ENCODE measurements around the gene EFCAB12. TPM values are rescaled to one million over a fixed set of nuclear protein-coding genes. Genes with fewer than 3 reads are reported as not detected.

EFCAB12 gene
- total and polyA plus RNA-seq, 10 of the 15 experiments (the other 5 are each of a cell fraction or from before 2014, with no cell fraction given) = 0.02 to 0.85 (median 0.33) TPM

GRCh38 chr3:129470861-129471260 is 42.4 kb upstream of the EFCAB12 start:
- Histone ChIP-seq H3K27ac (ENCODE audit: control insufficient read depth, insufficient read depth) (no peak overlapping the region), H3K9ac (ENCODE audit: control insufficient read depth, insufficient read depth, low read length) (no peak overlapping the region), H3K27me3 (replicated peaks in 1 of 2; ENCODE audit: control insufficient read depth in 2 of 2, insufficient read depth in 2 of 2, low read length in 1 of 2) (no peaks in the 10 kb centered on the region), H3K4me1 (ENCODE audit: control insufficient read depth, insufficient read depth, low read length) (no peaks in the 10 kb centered on the region), H3K36me3 (ENCODE audit: control insufficient read depth in 2 of 2, insufficient read depth in 2 of 2, low read length in 1 of 2) (no peaks in the 10 kb centered on the region; a peak in 1 of 4 replicates), H3K4me3 (no peak overlapping the region), H4K20me1 (ENCODE audit: control insufficient read depth, insufficient read depth) (no peaks in the 10 kb centered on the region), H2AFZ (ENCODE audit: control insufficient read depth, low read depth, low read length) (no peak overlapping the region), H3K4me2 (ENCODE audit: control insufficient read depth, insufficient read depth) (no peak overlapping the region), H3K9me3 (replicated peaks; ENCODE audit: control insufficient read depth, insufficient read depth, low read length) (no peaks in the 10 kb centered on the region), H3K79me2 (ENCODE audit: control insufficient read depth, insufficient read depth, low read length) (no peaks in the 10 kb centered on the region)
- DNase-seq (ENCODE audit: low read depth, low spot score) (no peak), FAIRE-seq (no peak), ATAC-seq (no peak)
- ChIA-PET SMC1A (ENCODE audit: uncharacterized antibody, unreplicated experiment) (no interaction called here), POLR2A (no interaction called here), CTCF (interaction anchor here (0.9 to 1.2 kb wide), 2 partner anchors 12 to 142 kb away, joined by 3 to 4 read pairs; no protein-coding TSS in a partner anchor), RAD21 (ENCODE audit: unreplicated experiment) (no interaction called here)
- WGBS (ENCODE audit: insufficient coverage, insufficient replicate concordance, low lambda C conversion rate, missing lambda C conversion rate) = 75% methylated on average over 2 of the region's 2 CpGs
- in situ Hi-C loops (cut with MboI) = no loop called here
- TF ChIP-seq GABPA (IDR thresholded peaks at IDR 0.05; ENCODE audit: low read depth) (no peak), TCF3 (IDR thresholded peaks at IDR 0.05; ENCODE audit: borderline replicate concordance, insufficient read depth, low read depth, low read length) (no peak), CREB1 (IDR thresholded peaks at IDR 0.05; ENCODE audit: low read depth) (no peak), ZNF217 (IDR thresholded peaks at IDR 0.05) (no peak), ATF7 (IDR thresholded peaks at IDR 0.05; ENCODE audit: low read depth) (no peak), CUX1 (IDR thresholded peaks at IDR 0.05; ENCODE audit: insufficient replicate concordance, low read depth, low read length) (no peak), IKZF2 (IDR thresholded peaks at IDR 0.05) (no peak), ZSCAN29 (IDR thresholded peaks at IDR 0.05) (no peak), EP300 (IDR thresholded peaks at IDR 0.05; ENCODE audit: borderline replicate concordance in 1 of 2, control insufficient read depth in 1 of 2, low read depth in 2 of 2, low read length in 2 of 2) (no peak), WRNIP1 (IDR thresholded peaks at IDR 0.05; ENCODE audit: borderline replicate concordance, low read depth, low read length) (no peak), ZBTB33 (IDR thresholded peaks at IDR 0.05) (no peak), MXI1 (IDR thresholded peaks at IDR 0.05; ENCODE audit: low read depth, low read length) (no peak), USF2 (IDR thresholded peaks at IDR 0.05; ENCODE audit: borderline replicate concordance, low read depth, low read length) (no peak), TBL1XR1 (IDR thresholded peaks at IDR 0.05; ENCODE audit: low read depth, low read length) (no peak), CHD2 (IDR thresholded peaks at IDR 0.05; ENCODE audit: borderline replicate concordance, low read depth, low read length) (no peak), ZZZ3 (IDR thresholded peaks at IDR 0.05; ENCODE audit: control insufficient read depth, insufficient read length, low read depth) (no peak), JUND (IDR thresholded peaks at IDR 0.05; ENCODE audit: low read depth, low read length) (no peak)
- no TSS peak for BruUV-seq (replicated peaks)
- intact Hi-C loops (cut with micrococcal nuclease; ENCODE audit: unreplicated experiment) = no loop called here

Data from GM12878 (cell line).